DMS79 (cell line): ENCODE data around the gene ANP32D.
"Not testable (repeated sequence)": the region's sequence is repeated elsewhere in the genome, so short reads cannot be mapped to it uniquely, and the experiment has no call there.

Experiments
- DNase-seq: peaks from one replicate; lab custom pipeline; 2025; lab: John Stamatoyannopoulos, UW

ANP32D gene

DNA sequence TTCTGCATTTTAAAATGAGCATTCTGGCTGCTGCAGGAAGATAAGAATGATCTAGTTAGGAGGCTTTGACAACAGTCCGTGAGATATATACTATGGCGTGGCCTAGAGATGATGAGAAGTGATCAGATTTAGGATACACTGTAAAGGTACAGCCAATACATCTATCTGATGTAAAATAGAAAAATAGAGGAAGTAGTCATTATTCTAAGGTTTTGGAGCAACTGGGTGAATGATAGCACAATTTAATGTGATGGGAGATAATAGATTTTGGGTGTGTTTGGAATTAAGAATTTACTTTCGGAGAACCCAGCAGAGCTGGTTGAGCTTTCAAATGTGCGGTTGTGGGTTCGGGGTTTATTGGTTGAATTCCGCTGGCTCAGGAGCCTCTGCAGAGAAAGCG, at the start of gene ANP32D:
Gene ANP32D, plus strand, starts transcription at position 301 of the 400 bp plus-strand sequence. CDS start 106 bp downstream, outside the sequence.
- DNase-seq: no peak

DNA sequence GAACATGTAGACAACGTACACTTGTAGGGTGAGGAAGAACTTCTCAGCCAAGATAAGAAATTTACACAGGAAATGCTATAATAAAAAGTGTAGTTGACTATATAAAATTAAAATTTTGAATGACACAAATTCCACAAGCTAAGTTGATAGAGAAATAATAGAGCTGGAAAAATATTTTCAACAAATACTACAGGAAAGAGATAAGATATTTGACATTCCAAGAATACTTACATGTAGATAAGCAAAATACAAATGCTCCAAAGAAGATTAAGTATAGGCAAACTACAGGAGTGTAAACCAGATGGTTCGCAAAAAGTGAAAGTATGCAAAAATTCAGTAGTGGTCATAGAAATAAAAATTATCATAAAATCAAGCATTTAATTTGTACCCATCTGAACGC, 49.2 kb upstream of the ANP32D start:
- DNase-seq: no peak

GRCh38 chr12:48424644-48425043, 47.7 kb upstream of the ANP32D start:
- no peak for DNase-seq

- not testable (repeated sequence) for DNase-seq
Measured at GRCh38 chr12:48434016-48434415, 38.3 kb upstream of the ANP32D start.

DNA sequence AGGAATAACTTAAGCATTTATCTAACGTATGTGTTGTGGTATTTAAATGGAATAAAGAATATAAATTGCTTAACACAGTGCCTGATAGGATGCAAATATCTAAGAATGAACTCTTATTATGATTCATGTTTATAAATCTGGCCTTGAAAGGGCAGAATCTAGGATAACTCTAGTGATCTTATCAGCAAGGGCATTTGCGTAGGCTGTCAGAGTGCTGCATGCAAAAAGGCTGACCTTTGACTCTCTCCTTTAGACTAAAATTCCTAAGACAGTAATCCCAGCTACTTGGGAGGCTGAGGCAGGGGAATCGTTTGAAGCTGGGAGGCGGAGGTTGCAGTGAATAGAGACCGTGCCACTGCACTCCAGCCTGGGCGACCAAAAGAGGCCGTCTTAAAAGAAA, 31.3 kb upstream of the ANP32D start:
- no peak for DNase-seq

DNA sequence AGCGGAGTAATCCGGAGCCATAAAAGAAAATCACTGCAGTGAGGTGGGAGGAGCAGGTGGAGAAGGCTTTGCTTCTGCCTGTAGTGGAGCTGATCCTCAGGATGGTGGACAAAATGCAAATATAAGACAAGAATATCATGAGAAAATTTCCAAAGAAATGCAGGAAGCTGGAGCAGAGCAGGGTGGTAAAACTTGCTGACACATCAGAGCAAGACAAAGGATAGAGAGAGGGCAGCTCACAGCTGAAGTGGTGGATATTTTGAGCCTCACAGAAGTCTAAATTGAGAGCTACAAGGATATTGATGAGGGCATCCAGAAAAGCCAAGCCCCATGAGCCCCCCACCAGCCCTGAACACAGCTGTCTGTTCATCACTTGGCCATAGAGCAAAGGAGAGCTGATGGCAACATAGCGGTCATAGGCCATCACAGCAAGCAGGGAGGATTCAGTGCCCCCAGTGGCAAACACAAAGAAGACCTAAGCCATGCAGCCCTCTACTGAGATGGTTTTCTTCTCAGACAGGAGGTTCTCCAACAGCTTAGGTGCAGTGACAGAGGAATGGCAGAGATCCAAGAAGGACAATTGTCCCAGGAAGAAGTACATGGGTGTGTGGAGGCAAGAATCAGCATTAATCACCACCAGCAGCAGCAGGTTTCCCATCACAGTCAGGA, 30.0 kb upstream of the ANP32D start:
- DNase-seq: no peak

- no peak for DNase-seq
Measured at GRCh38 chr12:48445538-48445937, 26.8 kb upstream of the ANP32D start.

GRCh38 chr12:48446161-48446776, 26.1 kb upstream of the ANP32D start:
- DNase-seq: no peak

DNA sequence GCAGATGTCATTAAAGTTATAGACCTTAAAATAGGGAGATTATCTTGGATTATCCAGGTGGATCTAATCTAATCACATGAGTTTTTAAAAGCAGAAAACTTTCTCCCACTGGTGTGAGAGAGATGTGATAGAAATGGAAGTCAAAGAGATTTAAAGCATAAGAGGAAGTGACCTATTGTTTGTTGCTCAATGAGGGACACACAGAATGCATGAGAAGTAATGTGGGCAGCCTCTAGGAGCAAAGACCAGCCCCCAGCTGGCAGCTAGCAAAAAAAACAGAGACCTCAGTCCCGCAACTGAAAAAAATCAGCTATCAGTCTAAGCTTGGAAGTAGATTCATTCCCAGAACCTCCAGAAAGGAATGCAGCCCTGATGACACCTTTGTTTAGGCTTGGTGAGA, 24.6 kb upstream of the ANP32D start:
- no peak for DNase-seq

DNA sequence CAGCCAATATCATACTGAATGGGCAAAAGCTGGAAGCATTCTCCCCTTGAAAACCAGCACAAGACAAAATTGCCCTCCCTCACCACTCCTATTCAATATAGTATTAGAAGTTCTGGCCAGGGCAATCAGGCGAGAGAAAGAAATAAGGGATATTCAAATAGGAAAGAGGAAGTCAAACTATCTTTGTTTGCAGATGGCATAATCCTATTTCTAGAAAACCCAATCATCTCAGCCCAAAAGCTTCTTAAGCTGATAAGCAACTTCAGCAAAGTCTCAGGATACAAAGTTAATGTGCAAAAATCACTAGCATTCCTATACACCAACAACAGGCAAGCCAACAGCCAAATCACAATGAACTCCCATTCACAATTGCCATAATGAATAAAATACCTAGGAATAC, 21.0 kb upstream of the ANP32D start:
- no peak for DNase-seq

DNA sequence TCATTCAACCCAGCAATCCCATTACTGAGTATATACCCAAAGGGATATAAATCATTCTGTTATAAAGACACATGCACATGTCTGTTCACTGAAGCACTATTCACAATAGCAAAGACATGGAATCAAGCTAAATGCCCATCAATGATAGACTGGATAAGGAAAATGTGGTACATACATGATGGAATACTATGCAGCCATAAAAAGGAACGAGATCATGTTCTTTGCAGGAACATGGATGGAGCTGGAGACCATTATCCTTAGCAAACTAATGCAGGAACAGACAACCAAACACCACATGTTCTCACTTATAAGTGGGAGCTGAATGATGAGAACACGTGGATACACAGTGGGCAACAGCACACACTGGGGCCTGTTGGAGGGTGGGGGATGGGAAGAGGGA, 19.4 kb upstream of the ANP32D start:
- not testable (repeated sequence) for DNase-seq

GRCh38 chr12:48454667-48455066, 17.7 kb upstream of the ANP32D start:
- DNase-seq: no peak

DNA sequence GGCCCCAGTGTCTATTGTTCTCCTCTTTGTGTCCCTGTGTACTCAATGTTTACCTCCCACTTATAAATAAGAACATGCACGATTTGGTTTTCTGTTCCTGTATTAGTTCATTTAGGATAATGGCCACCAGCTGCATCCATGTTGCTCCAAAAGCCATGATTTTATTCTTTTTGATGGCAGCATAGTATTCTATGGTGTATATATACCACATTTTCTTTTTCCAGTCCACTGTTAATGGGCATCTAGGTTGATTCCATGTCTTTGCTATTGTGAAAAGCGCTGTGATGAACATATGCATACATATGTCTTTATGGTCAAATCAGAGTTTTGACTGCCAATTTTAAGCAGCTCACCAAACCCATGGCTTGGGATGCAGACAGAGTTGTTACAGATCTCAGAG, 17.2 kb upstream of the ANP32D start:
- DNase-seq: no peak

GRCh38 chr12:48459259-48459658, 13.1 kb upstream of the ANP32D start:
- no peak for DNase-seq

GRCh38 chr12:48469027-48469426, 3.3 kb upstream of the ANP32D start:
- not testable (repeated sequence) for DNase-seq

- DNase-seq: no peak
Measured at GRCh38 chr12:48473061-48473460, 702 bp downstream of the ANP32D start.

DNA sequence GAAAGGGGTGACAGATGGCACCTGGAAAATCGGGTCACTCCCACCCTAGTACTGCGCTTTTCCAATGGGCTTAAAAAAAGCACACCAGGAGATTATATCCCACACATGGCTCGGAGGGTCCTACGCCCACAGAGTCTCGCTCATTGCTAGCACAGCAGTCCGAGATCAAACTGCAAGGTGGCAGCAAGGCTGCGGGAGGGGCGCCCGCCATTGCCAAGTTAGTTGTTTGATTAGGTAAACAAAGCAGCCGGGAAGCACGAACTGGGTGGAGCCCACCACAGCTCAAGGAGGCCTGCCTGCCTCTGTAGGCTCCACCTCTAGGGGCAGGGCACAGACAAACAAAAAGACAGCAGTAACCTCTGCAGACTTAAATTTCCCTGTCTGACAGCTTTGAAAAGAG, 2.1 kb downstream of the ANP32D start:
- not testable (repeated sequence) for DNase-seq

- no peak for DNase-seq
Measured at GRCh38 chr12:48482198-48482597, 9.8 kb downstream of the ANP32D start, which contains the start of gene C12orf54. TSS of gene C12orf54 (plus strand) at chr12:48482498. CDS start at chr12:48483297, 799 bp downstream.

- DNase-seq: no peak
Measured at GRCh38 chr12:48482930-48483329, 10.6 kb downstream of the ANP32D start.

DNA sequence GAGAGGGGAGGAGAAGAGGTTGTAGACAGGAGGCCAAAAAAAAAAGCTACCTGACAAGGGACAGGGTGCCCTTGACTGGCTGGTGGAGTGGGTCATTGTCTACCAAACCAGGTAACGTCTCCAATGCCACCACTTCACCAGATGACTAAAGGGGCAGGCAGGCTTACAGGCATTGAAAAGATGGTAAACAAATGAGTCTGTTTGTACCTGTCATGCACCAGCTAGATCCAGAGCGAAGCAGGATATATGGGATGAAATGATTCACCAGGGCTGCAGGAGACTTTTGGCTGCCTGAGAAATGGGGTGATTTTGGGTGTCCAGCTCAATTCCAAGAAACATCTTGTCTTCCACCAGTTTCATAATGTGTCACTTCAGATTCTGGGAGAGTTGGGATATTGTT, 13.9 kb downstream of the ANP32D start:
- DNase-seq: no peak

DNA sequence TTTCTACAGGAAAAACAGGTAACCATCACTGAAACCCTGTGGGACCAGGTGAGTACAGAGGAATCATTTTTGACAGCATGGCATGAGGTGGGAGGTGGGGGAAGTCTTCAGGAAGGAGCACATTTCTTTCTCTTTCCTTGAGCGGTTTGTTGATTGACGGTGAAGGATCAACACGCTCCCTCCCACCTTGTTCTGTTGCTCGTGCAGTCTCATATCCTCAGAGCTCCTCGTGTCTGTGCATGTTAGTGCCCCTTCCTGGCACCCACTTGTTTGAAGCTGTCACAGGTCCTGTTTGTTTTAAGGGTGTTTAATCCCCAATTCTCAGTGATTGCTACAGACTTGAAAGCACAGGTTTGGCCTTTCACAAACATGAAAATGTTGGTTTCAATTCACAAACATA, 14.3 kb downstream of the ANP32D start:
- DNase-seq: no peak

- no peak for DNase-seq
Measured at GRCh38 chr12:48489012-48489411, 16.7 kb downstream of the ANP32D start.

DNA sequence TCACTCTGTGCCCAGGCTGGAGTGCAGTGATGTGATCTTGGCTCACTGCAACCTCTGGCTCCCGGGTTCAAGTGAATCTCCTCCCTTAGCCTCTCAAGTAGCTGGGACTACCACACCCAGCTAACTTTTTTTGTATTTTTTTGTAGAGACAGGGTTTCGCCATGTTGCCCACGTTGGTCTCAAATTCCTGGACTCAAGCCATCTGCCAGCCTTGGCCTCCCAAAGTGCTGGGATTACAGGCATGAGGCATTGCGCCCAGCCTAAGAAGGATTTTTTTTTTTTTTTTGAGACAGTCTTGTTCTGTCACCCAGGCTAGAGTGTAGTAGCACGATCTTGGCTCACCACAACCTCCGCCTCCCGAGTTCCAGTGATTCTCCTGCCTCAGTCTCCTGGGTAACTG, 17.1 kb downstream of the ANP32D start:
- DNase-seq: not testable (repeated sequence)

GRCh38 chr12:48500281-48500680, 27.9 kb downstream of the ANP32D start:
- DNase-seq: not testable (repeated sequence)
